GM12865 (cell line): ENCODE data around the gene PRKCA.

Experiments used
- DNase-seq: peaks from one replicate; pipeline ENCODE4 v3.0.0; 2010; ENCODE audit warnings: low read depth
- H3K4me3 ChIP-seq: 2 replicates; pipeline ENCODE4 v1.5.1; 2011; ENCODE audit warnings: mild to moderate bottlenecking, low read depth, low read length, control low read depth
- TF ChIP-seq, protein P1 (sequence below): IDR thresholded peaks from 2 replicates; pipeline ENCODE4 v1.5.1; 2011; ENCODE audit warnings: low read length, control low read depth, low read depth, inconsistent platforms; ENCODE audit not compliant: insufficient read depth; ENCODE audit errors: missing control alignments

PRKCA gene

GRCh38 chr17:66791347-66791746 is 488.9 kb downstream of the PRKCA start:
- H3K4me3 ChIP-seq = no peak overlapping the region
- no peak for DNase-seq
- TF ChIP-seq, protein P1, sequence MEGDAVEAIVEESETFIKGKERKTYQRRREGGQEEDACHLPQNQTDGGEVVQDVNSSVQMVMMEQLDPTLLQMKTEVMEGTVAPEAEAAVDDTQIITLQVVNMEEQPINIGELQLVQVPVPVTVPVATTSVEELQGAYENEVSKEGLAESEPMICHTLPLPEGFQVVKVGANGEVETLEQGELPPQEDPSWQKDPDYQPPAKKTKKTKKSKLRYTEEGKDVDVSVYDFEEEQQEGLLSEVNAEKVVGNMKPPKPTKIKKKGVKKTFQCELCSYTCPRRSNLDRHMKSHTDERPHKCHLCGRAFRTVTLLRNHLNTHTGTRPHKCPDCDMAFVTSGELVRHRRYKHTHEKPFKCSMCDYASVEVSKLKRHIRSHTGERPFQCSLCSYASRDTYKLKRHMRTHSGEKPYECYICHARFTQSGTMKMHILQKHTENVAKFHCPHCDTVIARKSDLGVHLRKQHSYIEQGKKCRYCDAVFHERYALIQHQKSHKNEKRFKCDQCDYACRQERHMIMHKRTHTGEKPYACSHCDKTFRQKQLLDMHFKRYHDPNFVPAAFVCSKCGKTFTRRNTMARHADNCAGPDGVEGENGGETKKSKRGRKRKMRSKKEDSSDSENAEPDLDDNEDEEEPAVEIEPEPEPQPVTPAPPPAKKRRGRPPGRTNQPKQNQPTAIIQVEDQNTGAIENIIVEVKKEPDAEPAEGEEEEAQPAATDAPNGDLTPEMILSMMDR = no peak

GRCh38 chr17:66793814-66794213 is 491.4 kb downstream of the PRKCA start:
- H3K4me3 ChIP-seq = no peak overlapping the region
- no peak for DNase-seq
- TF ChIP-seq, protein P1 = no peak

GRCh38 chr17:66795486-66795885 is 493.1 kb downstream of the PRKCA start:
- TF ChIP-seq, protein P1 = no peak
- DNase-seq = no peak
- no peak overlapping the region for H3K4me3 ChIP-seq

DNA sequence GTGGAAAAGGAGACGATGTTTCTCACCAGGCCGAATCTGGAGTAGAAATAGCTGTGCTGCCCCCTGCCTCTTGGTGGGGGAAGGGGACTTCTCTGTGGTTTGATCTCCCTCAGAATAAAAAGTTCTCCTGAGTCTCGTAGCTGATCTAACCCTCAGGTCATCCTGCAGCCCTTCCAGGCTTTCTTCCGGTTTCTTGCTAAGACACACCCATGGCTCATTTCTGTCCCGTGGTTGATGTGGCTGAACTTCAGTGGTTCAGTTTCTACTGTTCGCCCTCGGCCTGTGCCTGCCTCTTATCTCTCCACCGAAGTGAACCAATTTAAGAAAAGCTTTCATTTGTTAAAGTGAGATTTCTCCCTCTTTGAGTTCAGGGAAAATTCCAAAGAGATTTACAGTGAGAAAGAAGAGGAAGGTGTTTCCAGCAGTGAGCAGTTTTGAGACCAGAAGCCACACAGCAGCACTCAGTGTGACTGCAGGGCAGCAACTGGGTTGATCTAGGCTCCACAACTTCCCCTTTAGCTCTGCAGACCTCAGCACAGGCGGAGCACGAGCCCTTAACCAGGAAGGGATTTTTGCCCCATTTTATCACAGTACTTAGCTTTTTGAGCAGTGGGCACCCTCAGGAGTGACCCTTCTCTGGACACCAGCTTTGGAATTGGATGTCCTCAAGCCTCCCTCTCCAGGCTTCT is 497.6 kb downstream of the PRKCA start:
- no peak overlapping the region for H3K4me3 ChIP-seq
- DNase-seq = no peak
- TF ChIP-seq, protein P1 = no peak

- TF ChIP-seq, protein P1 = no peak
- no peak for DNase-seq
- H3K4me3 ChIP-seq = no peak overlapping the region
These were observed 501.1 kb downstream of the PRKCA start for GRCh38 chr17:66803474-66803951.

DNA sequence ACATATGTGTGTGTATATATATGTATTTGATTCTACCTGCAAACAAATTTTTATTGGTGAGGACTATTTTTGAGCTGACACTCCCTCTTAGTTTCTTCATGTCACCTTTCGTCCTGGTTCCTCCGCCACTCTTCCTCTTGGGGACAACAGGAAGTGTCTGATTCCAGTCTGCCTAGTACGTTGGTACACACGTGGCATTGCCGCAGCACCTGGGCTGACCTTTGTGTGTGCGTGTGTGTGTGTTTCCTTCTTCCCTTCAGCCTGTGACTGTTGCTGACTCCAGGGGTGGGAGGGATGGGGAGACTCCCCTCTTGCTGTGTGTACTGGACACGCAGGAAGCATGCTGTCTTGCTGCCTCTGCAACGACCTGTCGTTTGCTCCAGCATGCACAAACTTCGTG is 503.2 kb downstream of the PRKCA start:
- TF ChIP-seq, protein P1 = no peak
- H3K4me3 ChIP-seq = no peak overlapping the region
- DNase-seq = no peak

- H3K4me3 ChIP-seq = no peak overlapping the region
- no peak for DNase-seq
- TF ChIP-seq, protein P1 = no peak
These were observed 504.8 kb downstream of the PRKCA start for GRCh38 chr17:66807182-66807581.
